GM21825 (cell line): ENCODE results near the gene ELP4.

Experiments used
- ATAC-seq: cut with Tn5 transposase; IDR thresholded peaks from one replicate; pipeline ENCODE4 v1.9.1; 2021; ENCODE audit warnings: mild to moderate bottlenecking, moderate library complexity; ENCODE audit not compliant: unreplicated experiment

ELP4 gene

DNA sequence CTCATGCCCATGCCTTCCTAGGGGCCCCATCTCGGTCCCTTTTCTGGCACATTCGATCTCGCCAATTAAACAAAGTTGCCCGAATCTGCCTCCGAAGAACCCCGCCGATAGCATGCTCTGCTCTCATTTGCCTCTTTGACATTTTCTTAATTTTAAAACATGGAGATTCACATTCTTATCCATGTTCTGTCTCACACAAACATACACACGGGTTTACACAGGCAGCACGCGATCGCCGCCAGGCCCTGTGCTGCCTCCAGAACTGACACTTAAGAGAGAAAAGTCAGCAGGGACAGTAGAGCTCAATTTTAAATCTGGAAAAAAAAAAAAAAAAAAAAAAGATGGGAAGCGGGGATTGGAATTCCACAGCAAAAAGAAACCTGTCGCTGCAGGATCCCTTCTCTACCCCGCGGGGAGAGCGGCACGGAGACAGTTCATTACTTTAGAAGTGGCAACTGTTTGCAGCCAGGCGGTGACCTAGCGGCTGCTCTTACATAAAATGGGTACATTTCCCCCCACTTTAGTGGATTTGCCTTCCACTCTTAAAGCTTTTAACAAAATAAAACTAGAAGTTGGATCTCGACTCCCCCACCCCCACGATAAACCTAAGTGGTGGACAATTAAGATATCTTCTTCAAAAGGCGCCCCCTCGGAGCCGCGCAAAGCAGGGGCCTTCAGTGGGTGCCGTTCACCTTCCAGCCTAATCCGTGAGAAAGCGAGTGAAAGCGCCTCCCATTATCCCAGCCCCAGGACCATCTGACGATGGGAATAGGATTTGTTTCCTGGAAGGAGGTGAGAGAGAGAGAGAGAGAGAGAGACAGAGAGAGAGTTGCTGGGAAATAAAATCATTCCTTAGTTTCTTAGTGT is 287.9 kb downstream of the ELP4 start:
- no peak for ATAC-seq

DNA sequence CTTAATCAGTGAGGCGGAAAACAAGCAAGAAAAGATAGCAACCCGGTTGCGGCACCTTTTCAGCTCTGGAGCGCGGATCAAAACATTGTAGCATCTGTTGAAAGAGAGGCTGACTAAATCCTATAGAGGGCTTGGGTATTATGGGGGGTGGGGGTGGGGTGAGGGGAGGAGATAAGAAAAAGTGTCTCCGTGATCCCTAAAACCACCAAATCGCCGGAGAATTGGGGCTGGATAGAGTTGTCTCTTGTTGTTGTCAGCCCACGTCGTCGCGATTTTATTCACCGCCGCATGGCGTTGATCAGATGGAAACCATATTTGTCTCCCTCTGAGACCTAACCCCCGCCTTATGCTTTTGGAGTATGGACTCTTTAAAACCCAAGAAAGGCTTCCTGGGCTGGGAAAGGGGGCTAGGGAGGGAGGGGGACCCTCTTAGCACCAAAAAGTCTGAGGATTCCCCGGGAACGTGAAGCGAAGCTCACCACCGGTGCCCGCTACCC is 288.5 kb downstream of the ELP4 start:
- no peak for ATAC-seq

DNA sequence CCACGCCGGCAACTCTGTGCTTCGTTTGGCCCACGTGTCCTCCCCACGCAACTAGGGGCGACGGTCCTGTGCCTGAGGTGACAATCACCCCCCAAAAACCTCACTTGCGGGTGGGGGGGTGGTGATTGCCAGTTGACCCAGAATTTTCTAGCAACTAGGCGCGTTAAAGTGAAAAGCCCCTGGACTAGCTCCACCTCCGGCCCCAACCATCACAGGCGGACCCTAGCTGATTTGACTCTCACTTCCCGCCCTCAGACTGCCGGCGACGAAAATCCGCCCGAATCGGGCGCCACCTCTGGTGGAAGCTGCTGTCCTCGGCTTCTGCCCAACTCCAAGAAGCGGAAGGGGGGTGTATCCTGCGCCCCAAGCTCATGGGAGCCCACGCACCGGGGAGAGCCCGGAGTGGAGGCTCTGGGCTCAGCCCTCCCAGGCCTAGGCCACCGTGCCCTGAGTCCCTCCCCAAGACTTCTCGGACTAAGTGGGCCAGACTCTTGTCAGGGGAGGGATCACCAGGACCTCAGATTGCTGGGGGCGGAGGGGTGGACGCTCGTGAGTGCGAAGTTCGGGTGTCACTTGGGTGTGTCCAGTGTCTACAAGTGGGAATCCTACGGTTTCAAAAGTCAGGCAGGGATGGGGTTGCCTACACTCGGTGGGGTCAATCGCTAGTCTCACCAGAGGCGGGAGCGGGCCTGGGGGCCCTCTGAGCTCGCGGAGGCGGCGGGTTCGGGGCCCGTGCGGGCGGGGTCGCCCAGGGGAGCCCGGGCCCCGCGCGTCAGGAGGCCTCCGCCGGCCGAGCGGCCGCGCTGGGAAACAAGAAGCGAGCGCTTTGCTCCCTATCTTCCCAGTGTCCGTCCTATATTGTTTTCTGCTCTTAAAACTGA is 289.2 kb downstream of the ELP4 start:
- ATAC-seq: no peak

DNA sequence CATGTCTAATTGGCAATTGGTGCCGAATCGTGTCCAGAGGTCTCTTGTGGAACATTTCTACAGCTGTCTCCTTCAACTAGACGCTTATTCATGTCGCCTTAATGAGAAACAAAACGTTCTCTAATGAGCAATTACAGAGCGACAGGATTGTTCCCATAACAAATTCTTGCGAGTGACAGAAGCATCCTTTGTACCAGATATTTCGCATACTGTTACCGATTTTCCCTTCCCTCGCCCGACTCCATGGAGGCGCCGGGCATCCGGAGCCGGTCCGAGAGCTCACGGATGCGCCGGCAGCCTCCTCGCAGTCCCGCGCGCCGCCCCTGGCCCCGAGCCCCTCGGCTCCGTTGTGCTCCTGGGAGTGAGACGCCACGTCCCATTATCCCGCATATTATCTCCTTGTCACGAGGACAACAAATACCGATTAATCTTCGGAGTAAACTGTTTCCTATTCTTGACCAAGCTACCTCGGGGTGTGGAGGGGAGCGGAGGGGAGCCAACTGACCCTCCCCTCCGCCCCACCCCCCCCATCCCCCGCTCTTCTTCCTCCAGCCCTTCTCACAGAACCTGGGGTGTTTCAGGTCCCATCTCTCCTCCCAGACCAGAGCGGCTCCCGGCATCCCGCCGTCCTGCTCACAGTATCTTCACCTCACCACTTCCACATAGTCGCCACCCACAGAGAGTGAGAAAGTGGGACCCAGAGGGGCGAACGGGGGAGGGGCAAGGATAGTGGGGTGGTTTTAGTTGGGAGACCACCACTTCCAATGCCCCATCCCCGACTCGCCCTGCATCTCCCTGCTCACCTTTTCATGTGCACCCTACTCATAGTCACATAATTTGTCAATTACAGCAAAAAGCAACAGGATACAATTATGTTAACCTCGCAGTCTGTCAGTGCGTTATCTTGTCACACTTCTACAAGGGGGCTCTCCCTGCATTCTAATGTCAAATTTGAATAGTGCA is 290.1 kb downstream of the ELP4 start:
- no peak for ATAC-seq

DNA sequence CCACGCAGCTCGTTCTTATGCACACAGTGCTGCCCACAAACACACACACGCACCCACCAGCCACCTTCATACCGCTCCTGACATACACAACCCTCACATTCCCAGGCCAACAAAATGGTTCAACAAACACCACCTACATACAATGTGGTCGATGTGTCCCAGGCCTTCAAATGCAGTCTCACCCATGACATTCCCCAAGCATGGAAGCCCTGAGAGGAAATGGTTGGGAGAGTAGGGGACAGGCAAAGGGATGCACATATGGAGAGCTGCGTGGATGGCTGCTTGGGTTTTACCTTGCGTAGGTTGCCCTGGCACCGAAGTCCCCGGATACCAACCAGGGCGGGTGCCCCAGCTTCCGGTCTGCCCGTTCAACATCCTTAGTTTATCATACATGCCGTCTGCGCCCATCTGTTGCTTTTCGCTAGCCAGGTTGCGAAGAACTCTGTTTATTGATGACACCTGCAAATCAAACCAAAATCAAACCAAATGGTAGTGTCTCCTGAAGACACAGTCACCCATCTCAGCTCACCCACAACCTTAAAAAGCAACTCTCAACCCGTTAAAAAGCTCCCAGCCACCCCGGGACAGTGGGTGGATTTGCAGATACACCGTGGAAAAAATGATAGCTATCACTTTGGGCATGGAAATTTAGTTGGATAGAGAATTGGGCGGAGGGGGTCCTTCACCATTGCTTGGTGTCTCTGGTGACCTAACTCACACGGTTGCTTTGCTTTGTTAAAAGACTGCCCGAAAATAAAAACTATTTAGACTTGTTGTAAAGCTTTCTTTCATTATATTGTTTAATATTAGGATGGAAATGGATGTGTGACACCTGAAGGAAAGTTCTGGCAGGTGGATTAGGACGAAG is 291.1 kb downstream of the ELP4 start:
- no peak for ATAC-seq

DNA sequence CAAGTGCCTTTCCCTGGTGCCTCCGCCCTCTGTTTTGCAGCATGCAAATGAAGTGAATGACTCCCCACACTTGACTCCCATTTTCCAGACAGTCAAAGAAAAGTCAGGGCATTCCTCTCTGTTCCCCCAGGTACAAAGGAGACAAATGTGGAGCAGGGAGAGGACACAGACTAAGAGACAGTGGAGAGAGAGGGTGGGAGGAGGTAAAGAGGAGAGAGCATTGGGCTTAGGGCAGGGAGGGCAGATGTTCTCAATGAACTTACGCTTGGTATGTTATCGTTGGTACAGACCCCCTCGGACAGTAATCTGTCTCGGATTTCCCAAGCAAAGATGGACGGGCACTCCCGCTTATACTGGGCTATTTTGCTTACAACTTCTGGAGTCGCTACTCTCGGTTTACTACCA is 291.7 kb downstream of the ELP4 start:
- no peak for ATAC-seq

DNA sequence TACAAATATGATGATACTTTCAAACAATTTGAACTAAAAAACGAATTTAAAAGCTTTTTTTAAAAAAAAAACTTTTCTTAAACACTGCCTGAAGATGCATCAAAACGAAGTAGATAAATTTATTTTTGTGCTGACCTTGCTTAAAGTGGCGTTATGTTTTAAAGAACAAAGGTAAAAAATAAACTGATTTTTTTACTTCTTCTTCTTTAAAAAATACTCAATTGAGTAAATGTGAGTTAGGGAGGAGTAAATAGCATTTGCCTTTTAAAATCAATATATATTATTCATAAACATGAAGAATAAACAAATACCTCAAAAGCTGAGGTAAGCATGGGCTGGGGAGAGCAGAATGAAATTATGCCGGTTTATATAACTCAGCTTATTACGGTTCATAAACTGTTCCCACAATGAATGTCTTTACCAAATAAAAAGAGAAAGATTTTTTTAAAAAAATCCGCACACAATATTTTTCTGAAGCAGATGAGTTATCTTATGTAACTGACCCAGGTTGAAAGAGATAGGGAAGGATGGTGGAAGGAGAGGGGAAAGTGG is 292.5 kb downstream of the ELP4 start:
- ATAC-seq: no peak

DNA sequence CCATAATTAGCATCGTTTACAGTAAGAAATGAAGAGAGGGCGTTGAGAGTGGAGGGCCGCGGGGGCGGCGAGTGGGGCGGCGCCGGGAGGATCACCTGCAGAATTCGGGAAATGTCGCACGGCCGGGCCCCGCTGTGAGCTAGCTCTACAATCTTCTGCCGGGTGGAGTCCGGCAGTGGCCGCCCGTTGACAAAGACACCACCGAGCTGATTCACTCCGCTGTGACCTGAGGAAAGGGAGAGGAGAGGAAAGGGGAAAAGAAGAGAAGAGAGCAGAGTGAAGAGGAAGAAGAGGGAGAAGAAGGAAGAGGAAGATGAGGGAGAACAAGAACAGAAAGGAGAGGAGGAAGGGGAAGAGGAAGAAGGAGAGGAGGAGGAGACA is 293.0 kb downstream of the ELP4 start:
- ATAC-seq: no peak

DNA sequence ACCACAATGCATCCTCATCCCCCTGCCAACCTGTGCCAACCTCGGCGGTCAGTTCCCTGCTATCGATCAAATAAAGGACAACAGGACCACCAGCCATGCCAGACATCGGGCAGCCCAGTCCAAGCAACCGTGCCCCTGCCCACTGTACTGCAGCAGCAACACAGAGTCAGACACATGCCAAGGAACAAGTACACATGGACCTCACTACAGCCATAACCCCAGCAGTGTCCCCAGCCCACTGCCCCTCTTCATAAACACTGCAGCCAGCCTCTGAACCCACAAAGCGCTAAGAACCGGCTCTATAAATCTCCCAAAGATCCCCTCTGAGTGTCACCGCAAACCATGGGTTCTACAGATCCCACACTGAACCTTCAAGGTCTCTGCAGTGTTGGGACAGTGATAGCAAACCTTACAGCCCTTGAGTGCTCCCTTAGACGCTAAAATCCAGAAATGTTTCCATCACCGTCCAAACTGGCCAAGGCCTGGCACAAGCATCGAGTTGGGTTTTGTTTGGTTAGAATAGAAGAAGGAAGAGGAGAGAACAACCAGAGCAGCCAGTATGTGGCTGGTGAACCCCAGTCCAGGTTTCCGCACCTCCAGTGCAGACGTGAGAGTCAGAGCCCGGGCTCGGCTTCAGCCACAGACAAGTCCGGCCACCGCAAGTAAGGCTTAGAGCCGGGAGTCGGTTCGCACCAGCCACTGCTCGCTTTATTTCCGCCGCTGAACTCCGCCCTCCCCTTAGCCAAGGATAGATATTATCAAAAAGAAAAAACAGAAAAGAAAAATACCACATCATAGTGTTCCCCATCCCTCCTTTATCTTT is 293.6 kb downstream of the ELP4 start:
- ATAC-seq: no peak

DNA sequence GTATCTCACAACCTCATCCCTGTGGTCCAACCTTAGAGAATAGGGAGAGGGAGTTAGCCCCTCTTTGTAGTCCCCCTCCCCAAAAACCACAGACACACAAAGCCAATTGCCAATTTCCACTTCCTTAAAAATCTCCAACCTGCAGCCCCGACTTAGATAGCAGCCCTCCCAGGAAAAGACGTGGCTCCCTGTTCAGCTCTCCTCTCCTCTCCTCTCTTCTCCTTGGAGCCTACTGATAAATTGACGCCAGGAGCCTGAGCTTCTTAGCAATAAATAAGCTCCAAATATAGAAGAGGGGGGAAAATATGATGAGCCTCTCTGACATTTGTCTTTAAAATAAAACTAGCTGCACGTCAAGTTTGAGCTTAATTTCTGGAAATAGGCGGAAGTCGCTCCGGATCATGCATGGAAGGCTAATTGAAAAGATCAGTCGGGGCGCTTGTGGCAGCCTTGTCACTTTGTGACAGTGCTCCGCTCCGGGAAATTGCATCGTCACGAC is 294.3 kb downstream of the ELP4 start:
- ATAC-seq: no peak

DNA sequence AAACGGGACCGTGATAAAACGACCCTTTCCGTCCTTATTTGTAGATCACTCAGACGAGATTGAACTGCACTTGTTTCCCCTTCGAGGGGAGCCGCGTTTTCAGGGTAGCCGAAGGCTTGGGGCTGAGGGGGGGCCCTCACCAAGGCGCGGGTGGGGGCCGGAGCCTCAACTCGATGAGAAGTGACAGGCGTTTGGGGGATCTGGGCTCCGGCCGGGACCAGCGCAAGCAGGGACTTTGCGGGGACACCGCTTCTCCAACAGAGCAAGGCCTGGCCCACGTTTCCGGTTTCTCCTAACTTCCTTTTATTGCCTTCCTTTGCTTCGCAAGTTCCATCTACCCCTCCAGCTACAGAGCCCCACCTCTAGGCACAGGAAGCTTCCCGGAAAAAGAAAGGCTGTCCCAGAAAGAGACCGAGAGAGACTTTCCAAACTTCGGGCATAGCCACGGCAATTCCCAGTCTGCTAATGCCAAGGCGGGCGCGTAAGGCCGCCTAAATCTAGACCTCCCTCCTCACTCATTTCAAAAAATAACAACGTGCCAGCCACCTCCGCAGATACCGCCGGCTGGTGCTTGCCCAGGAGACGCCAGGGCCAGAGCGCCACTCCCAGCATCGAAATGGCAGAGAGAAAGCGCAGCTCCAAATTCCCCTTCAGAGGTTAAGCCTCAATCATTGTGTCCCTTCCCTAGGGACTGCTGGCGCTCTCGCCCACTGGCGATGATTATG is 294.9 kb downstream of the ELP4 start:
- ATAC-seq: no peak

DNA sequence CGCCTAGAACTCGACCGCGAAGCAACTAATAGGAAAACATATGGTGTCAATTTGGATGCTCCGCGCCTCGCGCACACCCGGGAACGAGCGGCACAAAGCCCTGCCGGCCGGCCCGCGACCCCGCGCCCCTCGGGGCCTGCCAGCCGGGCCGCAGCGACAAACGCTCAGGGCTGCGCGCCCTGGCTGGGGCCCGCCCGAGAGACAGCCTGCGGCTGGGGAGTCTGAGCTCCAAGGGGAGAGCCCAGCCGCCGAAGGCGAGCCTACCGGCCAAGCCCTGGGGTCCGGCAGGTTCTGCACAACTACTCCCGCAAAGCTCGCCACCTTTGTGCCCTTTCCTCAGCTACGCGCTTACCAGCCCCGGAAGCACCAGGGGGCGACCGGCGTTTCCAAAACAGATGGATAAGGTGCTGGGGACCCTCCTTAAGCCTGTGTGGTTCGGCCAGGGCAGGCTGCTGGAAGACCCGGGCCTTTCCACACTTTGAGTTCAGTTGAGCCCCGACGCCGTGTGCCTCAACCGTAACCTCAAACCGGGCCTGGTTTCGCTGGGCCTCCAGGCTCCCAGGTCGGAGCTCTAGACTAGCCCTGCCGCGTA is 295.6 kb downstream of the ELP4 start:
- no peak for ATAC-seq

DNA sequence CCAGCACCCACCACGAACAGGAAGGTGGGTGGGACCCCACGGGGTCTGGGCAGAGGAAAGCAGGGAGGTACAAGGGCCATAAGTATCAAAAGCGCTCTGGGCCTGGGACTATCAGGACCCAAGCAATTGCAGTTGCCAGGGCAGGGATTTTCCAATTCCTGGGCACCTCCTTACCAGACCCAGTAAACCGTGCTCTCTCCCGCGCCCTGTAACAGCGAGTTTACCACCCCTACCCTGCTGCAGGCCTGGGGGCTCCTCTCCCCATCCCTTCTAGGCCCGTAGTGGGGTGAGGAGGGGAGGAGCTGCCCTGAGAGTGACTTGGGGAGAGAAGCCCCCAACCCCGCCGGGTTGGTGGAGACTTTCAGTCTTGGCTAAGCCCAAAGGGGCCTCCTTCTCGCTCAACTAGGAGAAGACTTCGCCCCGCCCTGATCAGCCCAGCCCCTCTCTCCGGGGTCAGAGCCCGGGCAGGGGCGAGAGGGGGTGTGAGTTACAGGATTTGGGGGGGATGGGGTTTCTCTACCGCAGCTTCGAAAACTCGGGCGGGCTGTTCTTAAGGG is 296.1 kb downstream of the ELP4 start:
- ATAC-seq: no peak

DNA sequence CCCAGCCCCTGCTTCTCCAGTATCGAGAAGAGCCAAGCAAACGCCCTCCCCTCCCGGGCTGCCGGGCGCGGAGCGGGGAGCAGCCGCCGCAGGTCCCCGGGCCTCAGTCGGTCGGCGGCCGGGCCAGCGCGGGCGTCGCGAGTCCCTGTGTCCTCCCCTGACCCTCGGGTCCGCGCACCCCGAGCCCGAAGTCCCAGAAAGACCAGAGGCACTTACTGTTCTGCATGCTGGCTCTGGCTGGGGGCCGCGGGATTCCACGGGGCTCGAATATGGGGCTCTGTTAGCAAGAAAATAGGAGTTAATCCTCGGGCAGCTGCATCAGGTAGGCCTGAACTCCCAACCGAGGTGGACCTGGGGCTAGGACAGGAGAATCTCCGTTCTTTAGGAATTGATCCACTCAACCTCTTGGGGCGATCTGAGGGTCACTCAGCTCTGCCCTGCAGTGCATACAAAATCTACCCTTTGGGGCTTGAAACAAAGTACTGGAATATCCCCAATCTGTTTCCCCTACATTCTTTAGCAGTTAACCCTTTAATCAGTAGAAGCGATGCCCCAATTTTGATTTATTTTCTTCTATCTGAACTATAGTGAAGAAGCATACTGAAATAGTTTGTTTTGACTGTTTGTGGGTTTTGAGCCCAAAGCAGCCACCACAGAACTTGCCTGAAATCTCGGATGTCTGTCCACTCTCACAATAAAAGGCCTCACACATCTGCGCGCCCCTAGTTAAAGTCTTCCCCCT is 296.8 kb downstream of the ELP4 start:
- ATAC-seq: no peak

DNA sequence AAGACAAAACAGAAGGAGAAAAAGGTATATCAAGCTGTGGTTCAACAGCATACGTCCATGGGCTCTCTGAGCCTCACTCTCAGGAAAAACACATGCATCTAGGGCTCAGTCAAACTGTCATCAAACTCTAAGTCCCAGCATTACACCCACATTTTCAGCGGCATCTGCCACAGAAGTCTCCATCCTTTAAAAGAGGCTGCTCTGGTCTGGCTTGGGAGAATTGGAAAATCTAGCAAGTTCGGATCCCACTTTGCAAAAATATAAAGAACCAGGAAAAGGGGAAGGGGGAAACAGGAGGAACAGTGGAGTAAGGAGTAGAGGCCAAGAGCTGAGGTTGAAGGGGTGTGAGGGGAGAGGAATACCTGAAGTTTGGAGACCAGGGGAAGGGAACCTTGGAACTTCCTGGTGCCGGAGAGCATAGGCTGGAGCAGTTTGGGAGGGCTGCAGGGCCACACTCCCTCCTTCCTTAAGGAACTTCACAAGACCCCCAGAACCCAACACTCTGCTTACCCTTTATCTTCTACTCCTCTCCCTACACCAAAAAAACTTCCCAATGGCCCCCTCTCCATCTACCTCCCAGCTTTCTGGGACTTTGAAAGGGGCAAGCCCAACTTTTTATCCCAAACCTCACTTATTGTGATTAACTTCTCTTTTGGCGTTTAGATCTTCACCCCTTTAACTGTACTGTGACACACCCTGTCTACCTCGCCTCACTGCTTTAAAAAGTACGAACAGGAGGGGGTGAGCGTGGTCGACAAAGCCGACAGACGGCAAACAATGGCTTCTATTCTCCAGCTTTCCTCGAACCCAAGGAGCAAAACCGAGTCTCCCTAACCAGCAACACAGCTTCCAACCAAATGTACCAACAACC is 297.6 kb downstream of the ELP4 start:
- no peak for ATAC-seq
